Keratinocyte (primary cell): ENCODE results near the gene BAZ2B. TPM values are rescaled to one million over a fixed set of nuclear protein-coding genes. Genes with fewer than 3 reads are reported as not detected.

Source experiments
- DNase-seq: peaks from one replicate; pipeline ENCODE4 v3.0.0-alpha.2; 2011; ENCODE audit warnings: low read depth, missing footprints, low spot score
- FAIRE-seq: peaks from 2 replicates; lab custom pipeline; 2011; peaks lifted over from hg19 to GRCh38; lab: Jason Lieb, UNC
- H2AFZ ChIP-seq: 2 replicates; pipeline ENCODE4 v1.6.0; 2012; ENCODE audit warnings: low read length, control low read depth, inconsistent platforms; ENCODE audit not compliant: control insufficient read depth
- H3K27ac ChIP-seq: 2 replicates; pipeline ENCODE4 v1.5.1; 2011; ENCODE audit warnings: low read length; ENCODE audit not compliant: control insufficient read depth, insufficient read depth
- H3K27me3 ChIP-seq: 3 replicates; pipeline ENCODE4 v1.6.0; 2011; ENCODE audit warnings: low read length; ENCODE audit not compliant: control insufficient read depth, insufficient read depth; ENCODE audit errors: extremely low read depth
- H3K36me3 ChIP-seq, 2 experiments: 2 replicates in 1 of 2; 3 replicates in 1 of 2; pipeline ENCODE4 v1.5.1; 2011; ENCODE audit warnings: low read length in 2 of 2, mild to moderate bottlenecking in 1 of 2; ENCODE audit not compliant: control insufficient read depth in 2 of 2, insufficient read depth in 2 of 2; ENCODE audit errors: extremely low read depth in 1 of 2
- H3K4me1 ChIP-seq: 3 replicates; pipeline ENCODE4 v1.5.1; 2011; ENCODE audit warnings: low read length; ENCODE audit not compliant: control insufficient read depth, insufficient read depth; ENCODE audit errors: extremely low read depth
- H3K4me2 ChIP-seq: 3 replicates; pipeline ENCODE4 v1.6.0; 2011; ENCODE audit warnings: low read depth, low read length; ENCODE audit not compliant: control insufficient read depth, insufficient read depth; ENCODE audit errors: extremely low read depth
- H3K4me3 ChIP-seq, 3 experiments: fragments of 200-600 bp in 1 of 3; sonication (generic) in 1 of 3; 2 replicates in 2 of 3; 3 replicates in 1 of 3; pipeline ENCODE4 v1.5.1; 2011 to 2016; ENCODE audit warnings: low read length in 3 of 3, mild to moderate bottlenecking in 3 of 3, control low read depth in 2 of 3, inconsistent platforms in 1 of 3, low read depth in 1 of 3, mixed read lengths in 1 of 3, mixed run types in 1 of 3, moderate library complexity in 1 of 3; ENCODE audit not compliant: control insufficient read depth in 2 of 3, insufficient read depth in 2 of 3; ENCODE audit errors: extremely low read depth in 1 of 3
- H3K79me2 ChIP-seq: 2 replicates; pipeline ENCODE4 v1.6.0; 2012; ENCODE audit warnings: low read length; ENCODE audit not compliant: control insufficient read depth, insufficient read depth
- H3K9ac ChIP-seq: 3 replicates; pipeline ENCODE4 v1.6.0; 2011; ENCODE audit warnings: low read length; ENCODE audit not compliant: control insufficient read depth, insufficient read depth; ENCODE audit errors: extremely low read depth
- H3K9me1 ChIP-seq: 3 replicates; pipeline ENCODE4 v1.6.0; 2011; ENCODE audit warnings: low read length; ENCODE audit not compliant: control insufficient read depth, insufficient read depth; ENCODE audit errors: extremely low read depth
- H3K9me3 ChIP-seq: 2 replicates; pipeline ENCODE4 v1.5.1; 2012; ENCODE audit warnings: low read depth, low read length; ENCODE audit not compliant: control insufficient read depth
- H4K20me1 ChIP-seq: 3 replicates; pipeline ENCODE4 v1.6.0; 2011; ENCODE audit warnings: low read length; ENCODE audit not compliant: control insufficient read depth, insufficient read depth; ENCODE audit errors: extremely low read depth
- EZH2 ChIP-seq: IDR thresholded peaks from one replicate; pipeline ENCODE4 v1.6.1; 2012; ENCODE audit warnings: inconsistent platforms, mild to moderate bottlenecking, low read length, moderate library complexity
- dilution Hi-C: fragments of 300-500 bp; cut with MboI; formaldehyde crosslinking; loops from one replicate; pipeline ENCODE4 v1.7.0; 2020; ENCODE audit warnings: low sequenced_read_pairs; ENCODE audit not compliant: extremely low pct_ligation_motif_present
- polyA plus RNA-seq, 5 experiments: library from polyadenylated mRNA; depleted of rRNA in 3 of 5; stranded (reverse) in 3 of 5; stranded (forward) in 1 of 5; unstranded in 1 of 5; fragments of >200 nt; gene quantifications; 1 replicate in 1 of 5; 2 replicates in 3 of 5; 3 replicates in 1 of 5; pipeline versions ENCODE4 v1.2.1 to v1.2.3, GENCODE V29; 2011 to 2012; ENCODE audit warnings: missing spikeins in 2 of 5, low read depth in 1 of 5, low replicate concordance in 1 of 5
- TF ChIP-seq, protein P1 (sequence below), 3 experiments: IDR thresholded peaks in 1 of 3; conservative IDR thresholded peaks in 1 of 3; optimal IDR thresholded peaks in 1 of 3; 2 replicates in 2 of 3; 3 replicates in 1 of 3; pipeline versions ENCODE3 to v1.5.1; 2011; ENCODE audit warnings: low read length in 3 of 3, mild to moderate bottlenecking in 3 of 3, moderate library complexity in 2 of 3, control low read depth in 1 of 3, inconsistent platforms in 1 of 3; ENCODE audit not compliant: insufficient read depth in 2 of 3; ENCODE audit errors: extremely low read depth in 1 of 3

BAZ2B gene
- polyA plus RNA-seq, 1 donor (not counting 4 experiments of a cell fraction or from before 2014, with no cell fraction given) = 27.0 TPM

DNA sequence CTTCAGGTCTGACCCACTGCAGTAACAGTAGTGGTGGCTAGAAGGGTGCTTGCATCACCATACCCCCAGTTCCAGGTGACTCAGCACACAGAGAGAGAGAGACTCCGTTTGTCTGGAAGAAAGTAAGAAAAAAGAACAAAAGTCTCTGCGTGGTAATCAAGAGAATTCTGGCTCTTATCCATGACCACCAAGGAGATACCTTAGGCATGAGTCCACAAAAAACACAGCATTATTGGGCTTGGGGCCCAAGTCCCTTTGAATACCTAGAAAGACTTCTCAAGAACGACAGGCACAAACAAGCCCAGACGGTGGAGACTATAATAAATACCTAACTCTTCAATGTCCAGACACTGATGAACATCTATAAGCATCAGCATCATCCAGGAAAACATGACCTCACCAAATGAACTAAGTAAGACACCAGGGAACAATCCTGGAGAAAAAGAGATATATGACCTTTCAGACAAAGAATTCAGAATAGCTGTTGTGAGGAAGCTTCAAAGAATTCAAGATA is 21.7 kb upstream of the BAZ2B start:
- H3K27ac ChIP-seq = peak overlapping the region; percentile 75
- no peak for TF ChIP-seq EZH2
- TF ChIP-seq, protein P1, sequence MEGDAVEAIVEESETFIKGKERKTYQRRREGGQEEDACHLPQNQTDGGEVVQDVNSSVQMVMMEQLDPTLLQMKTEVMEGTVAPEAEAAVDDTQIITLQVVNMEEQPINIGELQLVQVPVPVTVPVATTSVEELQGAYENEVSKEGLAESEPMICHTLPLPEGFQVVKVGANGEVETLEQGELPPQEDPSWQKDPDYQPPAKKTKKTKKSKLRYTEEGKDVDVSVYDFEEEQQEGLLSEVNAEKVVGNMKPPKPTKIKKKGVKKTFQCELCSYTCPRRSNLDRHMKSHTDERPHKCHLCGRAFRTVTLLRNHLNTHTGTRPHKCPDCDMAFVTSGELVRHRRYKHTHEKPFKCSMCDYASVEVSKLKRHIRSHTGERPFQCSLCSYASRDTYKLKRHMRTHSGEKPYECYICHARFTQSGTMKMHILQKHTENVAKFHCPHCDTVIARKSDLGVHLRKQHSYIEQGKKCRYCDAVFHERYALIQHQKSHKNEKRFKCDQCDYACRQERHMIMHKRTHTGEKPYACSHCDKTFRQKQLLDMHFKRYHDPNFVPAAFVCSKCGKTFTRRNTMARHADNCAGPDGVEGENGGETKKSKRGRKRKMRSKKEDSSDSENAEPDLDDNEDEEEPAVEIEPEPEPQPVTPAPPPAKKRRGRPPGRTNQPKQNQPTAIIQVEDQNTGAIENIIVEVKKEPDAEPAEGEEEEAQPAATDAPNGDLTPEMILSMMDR (optimal IDR thresholded peaks at IDR 0.05 in 1 of 3, IDR thresholded peaks at IDR 0.05 in 1 of 3, conservative IDR thresholded peaks at IDR 0.05 in 1 of 3; ENCODE audit: extremely low read depth in 1 of 3, insufficient read depth in 2 of 3, low read length in 3 of 3) = no peak
- H3K79me2 ChIP-seq = no peaks in the 10 kb centered on the region
- H3K4me3 ChIP-seq = no peak overlapping the region
- DNase-seq (peak; percentile 99), FAIRE-seq (peak; percentile 99)
- H3K9me3 ChIP-seq = no peaks in the 10 kb centered on the region
- dilution Hi-C loops = no loop called here
- H3K9me1 ChIP-seq = no peaks in the 10 kb centered on the region
- H3K9ac ChIP-seq = no peak overlapping the region
- H4K20me1 ChIP-seq = no peaks in the 10 kb centered on the region
- peaks cover 20% of the 10 kb centered on the region for H3K4me1 ChIP-seq
- peak overlapping the region; percentile 34 for H3K4me2 ChIP-seq
- H3K36me3 ChIP-seq = no peaks in the 10 kb centered on the region
- no peak overlapping the region for H2AFZ ChIP-seq
- no peaks in the 10 kb centered on the region for H3K27me3 ChIP-seq

DNA sequence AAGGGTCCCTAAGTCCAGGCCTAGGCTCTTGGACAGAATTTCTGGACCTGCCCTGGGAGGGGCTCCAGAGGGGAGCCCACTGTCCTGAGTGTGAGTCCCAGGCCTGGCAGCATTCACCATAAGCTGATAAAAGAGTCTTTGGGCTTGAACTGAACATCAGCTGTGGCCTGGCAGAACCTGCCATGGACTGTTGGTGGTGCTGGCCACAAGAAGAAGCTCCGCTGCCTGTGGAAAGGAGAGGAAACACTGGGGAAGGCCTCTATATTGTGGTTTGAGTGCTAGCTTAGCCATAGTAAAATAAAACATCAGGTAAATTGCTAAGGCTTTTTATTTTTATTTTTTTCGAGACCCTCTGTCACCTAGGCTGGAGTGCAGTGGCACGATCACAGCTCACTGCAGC is 20.9 kb upstream of the BAZ2B start:
- Histone ChIP-seq H3K79me2 (no peaks in the 10 kb centered on the region), H3K4me1 (peaks cover 20% of the 10 kb centered on the region), H3K4me2 (peak overlapping the region; percentile 34), H3K9me1 (no peaks in the 10 kb centered on the region), H4K20me1 (no peaks in the 10 kb centered on the region), H3K9me3 (no peaks in the 10 kb centered on the region), H3K27me3 (no peaks in the 10 kb centered on the region), H2AFZ (no peak overlapping the region), H3K27ac (peak overlapping the region; percentile 68), H3K36me3 (no peaks in the 10 kb centered on the region), H3K9ac (no peak overlapping the region), H3K4me3 (no peak overlapping the region)
- DNase-seq = no peak
- FAIRE-seq = no peak
- TF ChIP-seq, protein P1 (optimal IDR thresholded peaks at IDR 0.05 in 1 of 3, IDR thresholded peaks at IDR 0.05 in 1 of 3, conservative IDR thresholded peaks at IDR 0.05 in 1 of 3; ENCODE audit: extremely low read depth in 1 of 3, insufficient read depth in 2 of 3, low read length in 3 of 3) = peak in 1 of 3 experiments; percentile 8
- no peak for TF ChIP-seq EZH2
- dilution Hi-C loops = no loop called here
